HG03558 (cell line): ENCODE results near the gene BMPER.

ENCODE experiments used
- ATAC-seq: cut with Tn5 transposase; IDR thresholded peaks from one replicate; pipeline ENCODE4 v1.9.1; 2021; ENCODE audit warnings: moderate number of reproducible peaks; ENCODE audit not compliant: unreplicated experiment; ENCODE audit errors: extremely low read depth

Gene BMPER

DNA sequence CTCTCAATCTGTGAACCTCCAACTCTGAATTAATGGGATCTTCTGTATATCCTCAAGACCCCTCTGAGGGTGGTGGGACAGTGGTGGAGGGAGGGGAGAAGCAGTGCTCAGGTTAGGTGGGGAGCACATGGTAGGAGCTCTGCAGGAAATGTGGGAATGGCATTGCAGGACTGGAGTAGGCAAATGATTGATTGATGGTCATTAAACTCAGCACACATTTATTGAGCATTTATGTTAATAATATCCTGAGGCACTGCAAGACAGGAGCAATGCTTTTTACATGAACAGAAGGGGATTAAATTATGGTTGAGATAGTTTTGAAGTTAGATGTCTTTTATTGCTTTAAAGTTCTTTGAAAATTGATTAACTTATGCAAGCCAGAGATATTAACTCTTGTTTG lies 14.1 kb downstream of the BMPER start:
- ATAC-seq, result no peak

GRCh38 chr7:33921216-33921938 lies 16.0 kb downstream of the BMPER start:
- ATAC-seq, result no peak

GRCh38 chr7:33922820-33923219 lies 17.5 kb downstream of the BMPER start:
- no peak for ATAC-seq

- ATAC-seq, result no peak
Observed at GRCh38 chr7:33923440-33924229, 18.3 kb downstream of the BMPER start.

- no peak for ATAC-seq
Observed at GRCh38 chr7:33926535-33926934, 21.2 kb downstream of the BMPER start.

DNA sequence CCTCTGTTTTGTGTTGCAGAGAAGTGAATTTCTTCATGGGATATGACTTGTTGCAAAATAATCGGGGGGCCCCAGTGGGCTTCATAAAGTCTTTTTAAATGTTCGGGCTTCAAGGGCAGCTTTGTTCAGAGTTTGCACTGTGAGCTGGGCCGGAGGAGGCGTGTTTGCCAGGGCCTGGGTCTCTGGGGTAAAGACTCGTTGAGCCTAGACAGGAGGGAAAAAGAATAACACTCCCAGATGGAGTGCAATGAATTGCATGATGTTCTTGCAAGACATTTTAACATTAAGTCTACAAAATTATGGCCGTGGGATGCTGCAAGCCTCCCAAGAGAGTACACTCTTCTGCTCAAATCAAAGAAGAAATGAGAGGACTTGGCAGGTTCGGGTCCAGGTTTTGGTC lies 23.6 kb downstream of the BMPER start:
- ATAC-seq, result no peak

- no peak for ATAC-seq
Observed at GRCh38 chr7:33932221-33932620, 26.9 kb downstream of the BMPER start.

GRCh38 chr7:33932832-33933468 lies 27.6 kb downstream of the BMPER start:
- ATAC-seq, result no peak

- no peak for ATAC-seq
Observed at GRCh38 chr7:33933611-33934281, 28.4 kb downstream of the BMPER start.

GRCh38 chr7:33934391-33934790 lies 29.1 kb downstream of the BMPER start:
- no peak for ATAC-seq

DNA sequence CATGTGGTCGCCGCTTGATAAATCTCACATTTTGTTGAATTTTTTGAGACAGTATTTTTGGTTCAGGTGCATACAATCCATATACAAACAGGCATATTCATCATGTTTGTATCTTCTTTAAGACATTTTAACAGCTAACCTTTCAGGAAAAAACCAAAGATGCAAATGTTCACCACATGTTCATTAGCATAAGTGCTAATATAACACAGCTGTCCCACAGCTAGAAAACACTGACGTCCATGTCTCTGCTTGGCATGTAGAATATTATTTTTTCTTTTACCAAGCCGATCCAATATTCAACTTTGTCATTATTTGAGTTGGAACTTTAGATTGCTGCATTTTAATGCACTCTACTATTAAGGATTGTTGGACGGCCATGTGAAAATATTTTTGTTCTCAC lies 31.2 kb downstream of the BMPER start:
- no peak for ATAC-seq

DNA sequence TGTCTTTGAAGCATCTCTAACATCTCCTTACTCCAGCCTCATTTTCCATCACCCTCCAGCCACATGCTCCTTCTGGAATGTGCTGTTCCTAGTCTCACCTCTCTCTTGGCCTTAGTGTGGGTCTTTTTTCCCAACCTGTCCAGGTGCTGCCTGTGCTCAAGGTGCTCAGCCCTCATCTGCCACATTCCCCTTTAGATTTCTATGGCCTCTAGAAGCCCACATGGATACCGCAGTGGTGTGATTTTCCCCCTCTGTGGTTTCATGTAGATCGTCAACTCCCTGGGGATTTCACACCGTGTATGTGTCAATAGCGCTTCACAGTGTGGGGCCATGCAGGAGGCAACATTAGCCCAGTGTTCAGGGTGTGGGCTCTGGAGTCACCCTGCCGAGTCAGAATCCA lies 32.5 kb downstream of the BMPER start:
- ATAC-seq, result no peak

GRCh38 chr7:33939121-33939520 lies 33.8 kb downstream of the BMPER start:
- ATAC-seq, result no peak

DNA sequence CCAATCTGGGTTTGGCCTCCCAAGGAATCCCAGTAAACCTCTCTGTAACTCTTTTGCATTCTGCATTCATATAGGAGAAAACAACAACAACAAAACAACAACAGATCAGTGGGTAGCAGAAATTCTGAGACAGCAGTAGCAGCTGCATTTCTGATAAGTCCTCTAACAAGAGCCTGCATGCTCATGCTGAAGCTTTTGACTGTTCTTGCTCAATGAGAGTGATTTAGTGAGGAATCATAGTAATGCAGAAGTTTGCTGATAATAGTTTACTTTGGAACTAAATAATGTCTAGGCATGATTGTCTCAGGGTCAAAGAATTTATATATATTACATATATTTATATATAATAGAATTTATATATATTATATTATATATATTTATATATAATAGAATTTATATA lies 35.2 kb downstream of the BMPER start:
- no peak for ATAC-seq

DNA sequence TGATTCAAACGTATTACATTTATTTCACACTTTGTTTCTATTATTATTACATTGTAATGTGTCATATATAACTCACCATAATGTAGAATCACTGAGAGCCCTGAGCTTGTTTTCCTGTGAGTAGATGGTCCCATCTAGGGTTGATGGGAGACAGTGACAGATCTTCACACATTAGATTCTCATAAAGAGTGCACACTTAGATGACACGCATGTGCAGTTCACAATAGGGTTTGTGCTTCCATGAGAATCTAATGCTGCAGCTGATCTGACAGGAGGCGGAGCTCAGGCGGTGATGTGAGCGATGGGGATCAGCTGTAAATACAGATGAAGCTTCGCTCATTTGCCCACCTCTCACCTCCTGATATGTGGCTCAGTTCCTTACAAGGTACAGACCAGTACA lies 36.1 kb downstream of the BMPER start:
- ATAC-seq, result no peak

DNA sequence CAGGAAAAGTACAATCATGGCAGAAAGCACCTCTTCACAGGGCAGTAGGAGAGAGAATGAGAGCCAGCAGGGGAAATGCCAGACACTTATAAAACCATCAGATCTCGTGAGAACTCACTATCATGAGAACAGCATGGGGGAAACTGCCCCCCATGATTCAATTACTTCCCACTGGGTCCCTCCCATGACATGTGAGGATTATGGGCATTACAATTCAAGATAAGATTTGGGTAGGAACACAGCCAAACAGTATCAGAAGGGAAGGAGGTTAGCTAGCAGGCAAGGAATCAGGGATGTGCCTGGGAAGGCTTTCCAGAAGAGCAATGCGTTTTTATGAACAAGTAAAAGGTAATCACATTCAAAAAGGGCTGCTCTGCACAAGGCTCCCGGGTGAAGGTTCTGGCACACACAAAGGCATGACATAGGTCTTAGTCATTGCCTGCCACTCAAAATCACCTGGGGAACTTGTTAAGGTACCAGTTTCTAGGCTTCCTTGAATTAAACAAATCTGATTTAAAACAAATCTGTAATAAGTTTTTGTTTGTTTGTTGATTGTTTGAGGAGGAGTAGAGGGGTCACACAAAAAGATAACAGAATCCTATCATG lies 40.9 kb downstream of the BMPER start:
- no peak for ATAC-seq

DNA sequence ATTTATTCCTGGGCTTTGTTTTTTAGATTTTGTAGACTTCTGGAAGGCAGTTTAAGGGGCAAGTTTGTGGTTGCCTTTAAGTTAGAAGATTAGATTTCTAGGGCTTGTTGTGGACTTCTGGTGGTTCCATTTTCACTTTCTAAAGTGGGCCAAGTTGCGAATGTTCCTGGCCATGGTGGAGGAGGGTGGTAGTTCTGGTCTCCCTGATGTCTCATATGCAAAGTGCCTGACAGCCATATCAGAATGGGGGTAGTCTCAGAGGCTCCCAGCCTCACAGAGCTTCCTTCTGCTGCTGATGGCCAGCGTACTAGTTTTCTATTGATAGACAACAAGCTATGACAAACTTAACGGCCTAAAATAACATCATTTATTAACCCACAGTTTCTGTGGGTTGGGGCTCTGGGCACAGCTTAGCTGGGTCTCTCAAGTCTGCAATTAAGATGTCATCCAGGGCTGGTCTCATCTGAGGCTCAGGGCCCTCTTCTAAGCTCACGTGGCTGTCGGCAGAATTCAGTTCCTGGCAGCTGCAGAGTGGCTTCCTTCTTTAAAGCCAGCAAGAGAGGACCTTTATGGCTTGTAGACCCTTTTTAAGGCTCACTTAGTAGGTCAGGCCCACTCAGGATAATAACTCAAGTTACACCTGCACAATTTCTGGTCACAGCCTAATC lies 44.8 kb downstream of the BMPER start:
- ATAC-seq, result no peak

DNA sequence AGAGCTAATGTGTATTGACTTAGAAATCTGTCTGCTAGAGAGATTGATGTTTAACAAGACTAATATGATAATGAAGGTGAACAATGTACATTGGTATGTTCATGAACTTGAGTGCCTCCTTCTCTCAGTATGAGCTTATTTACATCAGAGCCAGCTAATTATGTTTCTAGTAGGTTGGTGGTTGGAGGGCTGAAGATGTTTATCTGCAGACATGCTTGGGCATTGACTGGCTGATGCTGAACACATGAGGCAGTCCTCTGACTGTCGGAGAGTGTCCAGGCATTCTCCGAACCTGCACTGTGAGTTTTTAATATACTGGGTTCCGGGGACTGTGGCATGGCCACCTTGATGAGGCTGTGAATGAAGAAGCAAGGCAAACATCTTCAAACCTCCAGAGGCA lies 47.5 kb downstream of the BMPER start:
- ATAC-seq, result no peak

DNA sequence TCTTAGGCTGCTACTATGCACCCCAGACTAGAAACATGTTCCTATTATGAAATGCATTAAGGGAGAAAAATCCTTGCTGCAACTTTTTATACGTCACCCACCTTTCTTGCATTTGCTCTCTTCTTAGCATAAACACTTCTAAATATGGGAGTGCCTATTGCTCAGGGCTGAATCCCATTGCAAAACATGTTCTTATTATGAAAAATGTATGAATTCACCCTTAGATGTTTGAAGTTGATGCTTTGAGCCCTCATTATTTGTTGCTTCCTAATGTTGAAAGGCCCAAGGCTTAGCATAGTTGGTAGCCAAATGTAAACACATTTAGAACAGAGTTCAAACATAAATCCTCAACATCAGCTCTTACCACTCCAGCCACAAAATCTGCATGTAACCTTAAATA lies 52.8 kb downstream of the BMPER start:
- no peak for ATAC-seq

DNA sequence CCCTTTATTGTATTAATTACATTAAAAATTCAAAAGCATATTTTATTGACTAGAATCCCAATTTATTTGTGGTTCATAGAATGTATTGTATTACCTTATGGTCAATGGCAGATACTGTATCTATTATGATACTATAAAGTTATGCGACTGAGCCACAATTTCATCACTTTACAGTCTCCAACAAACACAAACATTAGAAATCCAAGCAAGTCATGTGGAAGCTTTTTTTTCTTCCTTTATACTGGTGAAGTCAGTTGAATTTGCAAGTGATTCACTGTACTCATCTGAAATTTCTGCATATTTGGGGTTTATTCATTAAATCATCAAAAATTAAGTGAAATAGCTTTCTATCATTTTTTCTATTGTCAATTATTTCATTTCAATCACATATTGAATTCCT lies 54.3 kb downstream of the BMPER start:
- no peak for ATAC-seq
